Skin of body (tissue), 2 donors: ENCODE results near the gene ZNF320. TPM values are rescaled to one million over a fixed set of nuclear protein-coding genes. Genes with fewer than 3 reads are reported as not detected.
"Not testable (repeated sequence)": the region's sequence is repeated elsewhere in the genome, so short reads cannot be mapped to it uniquely, and the experiment has no call there.

ENCODE experiments used
- DNase-seq: peaks from one replicate; lab custom pipeline; 2025; lab: John Stamatoyannopoulos, UW
- total RNA-seq: library from RNA; depleted of rRNA; stranded (reverse); fragments of >200 nt; gene quantifications from one replicate; pipeline ENCODE4 v1.2.3, GENCODE V29; 2014

The ZNF320 gene
- total RNA-seq, 1 donor from 2014 or later: 16.4 TPM

- DNase-seq: peak; percentile 73
Observed at GRCh38 chr19:52922841-52923777, 25.7 kb upstream of the ZNF320 start, which contains the start of gene ZNF888. TSS of gene ZNF888 (minus strand) at chr19:52923428. CDS start at chr19:52917873, 5,555 bp downstream.

GRCh38 chr19:52917531-52917930 lies 20.1 kb upstream of the ZNF320 start:
- DNase-seq: no peak

GRCh38 chr19:52910648-52911047 lies 13.2 kb upstream of the ZNF320 start:
- DNase-seq: no peak

- not testable (repeated sequence) for DNase-seq
Observed at GRCh38 chr19:52904052-52904780, 6.8 kb upstream of the ZNF320 start.

- DNase-seq: no peak
Observed at GRCh38 chr19:52901842-52902241, 4.4 kb upstream of the ZNF320 start.

GRCh38 chr19:52898596-52898995 lies 1.2 kb upstream of the ZNF320 start:
- not testable (repeated sequence) for DNase-seq

- peak; percentile 51 for DNase-seq
Observed at GRCh38 chr19:52898101-52898500, 666 bp upstream of the ZNF320 start.

GRCh38 chr19:52896431-52897137 lies 851 bp downstream of the ZNF320 start:
- no peak for DNase-seq

GRCh38 chr19:52891336-52891735 lies 6.1 kb downstream of the ZNF320 start:
- DNase-seq: no peak

GRCh38 chr19:52889931-52890330 lies 7.5 kb downstream of the ZNF320 start:
- no peak for DNase-seq

- DNase-seq: no peak
Observed at GRCh38 chr19:52889076-52889475, 8.4 kb downstream of the ZNF320 start.

- DNase-seq: no peak
Observed at GRCh38 chr19:52880895-52881389, 16.5 kb downstream of the ZNF320 start.

- not testable (repeated sequence) for DNase-seq
Observed at GRCh38 chr19:52872996-52873395, 24.4 kb downstream of the ZNF320 start.

GRCh38 chr19:52871466-52871865 lies 26.0 kb downstream of the ZNF320 start:
- DNase-seq: no peak

GRCh38 chr19:52868031-52868430 lies 29.4 kb downstream of the ZNF320 start:
- not testable (repeated sequence) for DNase-seq

GRCh38 chr19:52857378-52858191 lies 39.9 kb downstream of the ZNF320 start, which contains the start of gene ZNF468:
TSS of gene ZNF468 (minus strand) at chr19:52857619. CDS start at chr19:52854272, 3,347 bp downstream.
- DNase-seq: not testable (repeated sequence)

GRCh38 chr19:52856540-52857377 lies 40.7 kb downstream of the ZNF320 start:
- DNase-seq: not testable (repeated sequence)
